Sigmoid colon (tissue), 4 donors: ENCODE results near the gene WHAMM.

Source experiments
- EP300 ChIP-seq, 4 donors: sonication (generic); formaldehyde crosslinking; IDR thresholded peaks; one replicate each; pipeline ENCODE4 v1.6.1; 2017; ENCODE audit warnings: antibody characterized with exemption in 4 of 4
- POLR2A ChIP-seq, 2 donors: fragments of 450-650 bp; IDR thresholded peaks; one replicate each; pipeline ENCODE4 v1.6.1; 2016; ENCODE audit warnings: antibody characterized with exemption in 2 of 2, mild to moderate bottlenecking in 2 of 2, moderate library complexity in 2 of 2
- POLR2AphosphoS5 ChIP-seq, 4 donors: sonication (generic); formaldehyde crosslinking; IDR thresholded peaks; one replicate each; pipeline ENCODE4 v1.6.1; 2017; ENCODE audit warnings: antibody characterized with exemption in 4 of 4
- TF ChIP-seq, protein P1 (sequence below), 4 experiments: fragments of 450-650 bp in 3 of 4; fragments of 200-600 bp in 1 of 4; IDR thresholded peaks; one replicate each; pipeline ENCODE4 v1.5.1; 2016 to 2019; ENCODE audit warnings: antibody characterized with exemption in 4 of 4, mild to moderate bottlenecking in 3 of 4, moderate library complexity in 2 of 4

DNA sequence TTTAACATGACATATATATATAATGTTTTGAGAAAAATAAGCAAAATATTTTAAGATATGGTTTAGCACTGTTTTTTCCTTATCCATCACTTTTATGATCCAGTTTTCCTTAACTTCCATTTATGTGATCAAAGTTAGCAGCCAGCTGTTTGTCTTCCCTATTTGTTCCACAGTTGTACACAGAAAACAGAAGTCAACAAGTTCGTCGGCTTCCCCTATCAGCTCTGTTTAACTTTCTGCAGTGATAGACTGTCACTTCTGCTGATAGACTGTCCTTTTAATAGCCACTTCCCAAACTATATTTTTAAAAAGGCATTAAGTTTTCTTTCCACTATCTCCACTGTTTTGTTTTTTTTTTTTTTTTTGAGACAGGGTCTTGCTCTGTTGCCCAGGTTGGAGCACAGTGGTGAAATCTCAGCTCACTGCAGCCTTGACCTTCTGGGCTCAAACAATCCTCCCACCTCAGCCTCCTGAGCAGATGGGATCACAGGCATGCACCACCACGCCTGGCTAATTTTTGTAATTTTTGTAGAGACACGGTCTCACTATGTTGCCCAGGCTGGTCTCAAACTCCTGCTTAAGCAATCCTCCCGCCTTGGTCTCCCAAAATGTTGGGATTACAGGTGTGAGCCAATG, 10.8 kb upstream of the WHAMM start:
- no peak for TF ChIP-seq POLR2A (IDR thresholded peaks at IDR 0.05)
- TF ChIP-seq EP300 (IDR thresholded peaks at IDR 0.05): no peak
- TF ChIP-seq, protein P1, sequence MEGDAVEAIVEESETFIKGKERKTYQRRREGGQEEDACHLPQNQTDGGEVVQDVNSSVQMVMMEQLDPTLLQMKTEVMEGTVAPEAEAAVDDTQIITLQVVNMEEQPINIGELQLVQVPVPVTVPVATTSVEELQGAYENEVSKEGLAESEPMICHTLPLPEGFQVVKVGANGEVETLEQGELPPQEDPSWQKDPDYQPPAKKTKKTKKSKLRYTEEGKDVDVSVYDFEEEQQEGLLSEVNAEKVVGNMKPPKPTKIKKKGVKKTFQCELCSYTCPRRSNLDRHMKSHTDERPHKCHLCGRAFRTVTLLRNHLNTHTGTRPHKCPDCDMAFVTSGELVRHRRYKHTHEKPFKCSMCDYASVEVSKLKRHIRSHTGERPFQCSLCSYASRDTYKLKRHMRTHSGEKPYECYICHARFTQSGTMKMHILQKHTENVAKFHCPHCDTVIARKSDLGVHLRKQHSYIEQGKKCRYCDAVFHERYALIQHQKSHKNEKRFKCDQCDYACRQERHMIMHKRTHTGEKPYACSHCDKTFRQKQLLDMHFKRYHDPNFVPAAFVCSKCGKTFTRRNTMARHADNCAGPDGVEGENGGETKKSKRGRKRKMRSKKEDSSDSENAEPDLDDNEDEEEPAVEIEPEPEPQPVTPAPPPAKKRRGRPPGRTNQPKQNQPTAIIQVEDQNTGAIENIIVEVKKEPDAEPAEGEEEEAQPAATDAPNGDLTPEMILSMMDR (IDR thresholded peaks at IDR 0.05): no peak
- TF ChIP-seq POLR2AphosphoS5 (IDR thresholded peaks at IDR 0.05): no peak
